ENCODE data around the gene HLA-G. TPM values are rescaled to one million over a fixed set of nuclear protein-coding genes. Genes with fewer than 3 reads are reported as not detected.
"Not testable (repeated sequence)": the region's sequence is repeated elsewhere in the genome, so short reads cannot be mapped to it uniquely, and the experiment has no call there.

The HLA-G gene
- total and polyA plus RNA-seq, 11 donors: 0.23 to 0.77 (median 0.44) TPM; not detected in 7

- H3K4me1 ChIP-seq: no peaks in the 10 kb centered on the region
- H3K4me3 ChIP-seq: no peak overlapping the region
- H3K27me3 ChIP-seq: peaks cover 0 to 13% (median 0%) of the 10 kb centered on the region in 9 donors
- ATAC-seq: no peak
- H3K9me3 ChIP-seq: no peaks in the 10 kb centered on the region
- no peak overlapping the region for H3K27ac ChIP-seq
- H3K36me3 ChIP-seq: no peaks in the 10 kb centered on the region
- no peak for TF ChIP-seq CTCF (IDR thresholded peaks at IDR 0.05)
- TF ChIP-seq POLR2A (IDR thresholded peaks at IDR 0.05): no peak
- intact Hi-C loops (cut with DNase I): no loop called here
- DNase-seq: no peak
- WGBS, 4 donors: 40 to 89% (median 67%) methylated on average over 2 of the region's 2 CpGs
These were observed 42.5 kb downstream of the HLA-G start for GRCh38 chr6:29870104-29870503.

- intact Hi-C loops (cut with DNase I): no loop called here
- Histone ChIP-seq H3K27ac (no peak overlapping the region), H3K36me3 (no peaks in the 10 kb centered on the region), H3K27me3 (peaks cover 0 to 8% (median 0%) of the 10 kb centered on the region in 9 donors), H3K9me3 (no peaks in the 10 kb centered on the region), H3K4me3 (no peak overlapping the region), H3K4me1 (no peaks in the 10 kb centered on the region)
- no peak for TF ChIP-seq POLR2A (IDR thresholded peaks at IDR 0.05)
- TF ChIP-seq CTCF (IDR thresholded peaks at IDR 0.05): no peak
- DNase-seq (no peak), ATAC-seq (no peak)
- WGBS, 4 donors: 27 to 79% (median 76%) methylated on average over 3 of the region's 3 CpGs
These were observed 45.2 kb downstream of the HLA-G start for GRCh38 chr6:29872791-29873190.

- 64 to 89% (median 83%) methylated on average over 1 of the region's 1 CpG; no CpG with 5 or more reads in 1 of the 4 donors for WGBS, 4 donors
- no peak for TF ChIP-seq POLR2A (IDR thresholded peaks at IDR 0.05)
- TF ChIP-seq CTCF (IDR thresholded peaks at IDR 0.05): no peak
- Histone ChIP-seq H3K27me3 (no peaks in the 10 kb centered on the region), H3K36me3 (no peaks in the 10 kb centered on the region), H3K4me3 (no peak overlapping the region), H3K4me1 (no peaks in the 10 kb centered on the region), H3K9me3 (no peaks in the 10 kb centered on the region), H3K27ac (no peak overlapping the region)
- DNase-seq (no peak), ATAC-seq (no peak)
- intact Hi-C loops (cut with DNase I): no loop called here
These were observed 47.6 kb downstream of the HLA-G start for GRCh38 chr6:29875257-29875656.

- H3K4me3 ChIP-seq; ATAC-seq; DNase-seq; H3K36me3 ChIP-seq; H3K27me3 ChIP-seq; H3K9me3 ChIP-seq; H3K4me1 ChIP-seq; intact Hi-C loops (cut with DNase I); H3K27ac ChIP-seq: not testable (repeated sequence)
- WGBS, 4 donors: 57 to 69% (median 67%) methylated on average over 6 of the region's 6 CpGs; no CpG with 5 or more reads in 1 of the 4 donors
These were observed 48.1 kb downstream of the HLA-G start for GRCh38 chr6:29875734-29876133.

Other genes with a start within 250 kb of the HLA-G start
- not detected for gene OR2H2, start 242.7 kb upstream of the HLA-G start, total RNA-seq
- not detected for gene OR2H2, start 242.7 kb upstream of the HLA-G start, polyA plus RNA-seq
- 10 to 100 TPM; 11.6 to 30.8 (median 18.1) TPM for gene GABBR1, start 194.6 kb upstream of the HLA-G start, total RNA-seq
- gene GABBR1, start 194.6 kb upstream of the HLA-G start, polyA plus RNA-seq: 10 to 100 TPM; 11.7 to 25.4 TPM
- 1 to 10 TPM in 8 of 9 donors, under 1 TPM in 1; 0.50 to 7.4 (median 2.7) TPM for gene MOG, start 170.7 kb upstream of the HLA-G start, total RNA-seq
- gene MOG, start 170.7 kb upstream of the HLA-G start, polyA plus RNA-seq: 1 to 10 TPM in 1 of 2 donors, under 1 TPM in 1; 0.19 to 2.9 TPM
- 10 to 100 TPM in 1 of 9 donors, 1 to 10 TPM in 1, under 1 TPM in 1, not detected in 6; 0.75 to 18.1 (median 4.8) TPM for gene ZFP57, start 146.7 kb upstream of the HLA-G start, total RNA-seq
- gene ZFP57, start 146.7 kb upstream of the HLA-G start, polyA plus RNA-seq: under 1 TPM in 1 of 2 donors, not detected in 1; 0.06 TPM
- 100 to 1,000 TPM in 1 of 9 donors, 10 to 100 TPM in 8; 23.1 to 228 (median 34.7) TPM for gene HLA-F, start 104.4 kb upstream of the HLA-G start, total RNA-seq
- gene HLA-F, start 104.4 kb upstream of the HLA-G start, polyA plus RNA-seq: 10 to 100 TPM; 44.2 to 44.6 TPM
- 1,000 to 10,000 TPM in 1 of 9 donors, 100 to 1,000 TPM in 8; 263 to 1,427 (median 361) TPM for gene HLA-A, start 114.7 kb downstream of the HLA-G start, total RNA-seq
- 1,000 to 10,000 TPM in 1 of 2 donors, 100 to 1,000 TPM in 1; 299 to 1,581 TPM for gene HLA-A, start 114.7 kb downstream of the HLA-G start, polyA plus RNA-seq
- gene POLR1H, start 233.4 kb downstream of the HLA-G start, total RNA-seq: 10 to 100 TPM; 11.7 to 19.8 (median 14.7) TPM
- gene POLR1H, start 233.4 kb downstream of the HLA-G start, polyA plus RNA-seq: 10 to 100 TPM; 20.9 to 46.1 TPM
- gene PPP1R11, start 239.4 kb downstream of the HLA-G start, total RNA-seq: 10 to 100 TPM; 41.6 to 64.7 (median 44.9) TPM
- 10 to 100 TPM; 38.7 to 90.3 TPM for gene PPP1R11, start 239.4 kb downstream of the HLA-G start, polyA plus RNA-seq
- under 1 TPM in 1 of 9 donors, not detected in 8; 0.68 TPM for gene RNF39, start 247.9 kb downstream of the HLA-G start, total RNA-seq
- not detected for gene RNF39, start 247.9 kb downstream of the HLA-G start, polyA plus RNA-seq

Measured in heart left ventricle (tissue), 16 donors.